ENCODE results near the gene RARRES2.
"Not testable (repeated sequence)": the region's sequence is repeated elsewhere in the genome, so short reads cannot be mapped to it uniquely, and the experiment has no call there.

DNA sequence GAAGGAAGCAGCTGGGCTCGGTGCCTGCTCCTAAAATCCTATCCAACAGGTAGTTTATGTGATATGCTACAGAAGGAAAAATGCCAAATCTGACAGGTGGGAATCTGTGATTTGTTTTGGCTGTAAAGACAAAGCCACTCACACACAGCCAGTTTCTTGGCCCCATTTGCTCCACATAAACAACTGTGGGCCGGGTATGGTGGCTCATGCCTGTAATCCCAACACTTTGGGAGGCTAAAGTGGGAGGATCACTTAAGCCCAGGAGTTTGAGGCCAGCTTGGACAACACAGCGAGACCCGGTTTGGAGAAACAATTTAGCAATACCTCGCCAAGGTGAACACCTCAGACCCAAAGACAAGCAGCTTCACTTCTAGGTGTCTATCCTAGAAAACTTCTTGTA is 35.1 kb downstream of the RARRES2 start:
- not testable (repeated sequence) for TF ChIP-seq POLR2A (IDR thresholded peaks at IDR 0.05)
- TF ChIP-seq, protein P1, sequence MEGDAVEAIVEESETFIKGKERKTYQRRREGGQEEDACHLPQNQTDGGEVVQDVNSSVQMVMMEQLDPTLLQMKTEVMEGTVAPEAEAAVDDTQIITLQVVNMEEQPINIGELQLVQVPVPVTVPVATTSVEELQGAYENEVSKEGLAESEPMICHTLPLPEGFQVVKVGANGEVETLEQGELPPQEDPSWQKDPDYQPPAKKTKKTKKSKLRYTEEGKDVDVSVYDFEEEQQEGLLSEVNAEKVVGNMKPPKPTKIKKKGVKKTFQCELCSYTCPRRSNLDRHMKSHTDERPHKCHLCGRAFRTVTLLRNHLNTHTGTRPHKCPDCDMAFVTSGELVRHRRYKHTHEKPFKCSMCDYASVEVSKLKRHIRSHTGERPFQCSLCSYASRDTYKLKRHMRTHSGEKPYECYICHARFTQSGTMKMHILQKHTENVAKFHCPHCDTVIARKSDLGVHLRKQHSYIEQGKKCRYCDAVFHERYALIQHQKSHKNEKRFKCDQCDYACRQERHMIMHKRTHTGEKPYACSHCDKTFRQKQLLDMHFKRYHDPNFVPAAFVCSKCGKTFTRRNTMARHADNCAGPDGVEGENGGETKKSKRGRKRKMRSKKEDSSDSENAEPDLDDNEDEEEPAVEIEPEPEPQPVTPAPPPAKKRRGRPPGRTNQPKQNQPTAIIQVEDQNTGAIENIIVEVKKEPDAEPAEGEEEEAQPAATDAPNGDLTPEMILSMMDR (IDR thresholded peaks at IDR 0.05) = not testable (repeated sequence)
